H9 (cell line): ENCODE results near the gene C22orf23. TPM values are rescaled to one million over a fixed set of nuclear protein-coding genes. Genes with fewer than 3 reads are reported as not detected.

Experiments
- DNase-seq: peaks from one replicate; pipeline ENCODE4 v3.0.0-alpha.2; 2017
- H2AFZ ChIP-seq: one replicate; pipeline ENCODE4 v1.6.1; 2013; ENCODE audit warnings: mild to moderate bottlenecking, low read length, control low read depth, moderate library complexity
- H2AK5ac ChIP-seq: 2 replicates; pipeline ENCODE4 v1.6.1; 2013; ENCODE audit warnings: low read length, control low read depth, mixed read lengths; ENCODE audit not compliant: insufficient read length
- H2BK120ac ChIP-seq: one replicate; pipeline ENCODE4 v1.6.1; 2013; ENCODE audit warnings: low read depth, mild to moderate bottlenecking, low read length, control low read depth, inconsistent platforms; ENCODE audit not compliant: poor library complexity, severe bottlenecking
- H2BK12ac ChIP-seq: 2 replicates; pipeline ENCODE4 v1.6.1; 2013; ENCODE audit warnings: low read length, control low read depth, mixed read lengths, low read depth; ENCODE audit not compliant: insufficient read length
- H2BK15ac ChIP-seq: 2 replicates; pipeline ENCODE4 v1.6.1; 2013; ENCODE audit warnings: low read depth, low read length, control low read depth
- H2BK20ac ChIP-seq: one replicate; pipeline ENCODE4 v1.6.1; 2013; ENCODE audit warnings: low read depth, mild to moderate bottlenecking, low read length, control low read depth, inconsistent platforms; ENCODE audit not compliant: poor library complexity, severe bottlenecking
- H2BK5ac ChIP-seq: 2 replicates; pipeline ENCODE4 v1.6.1; 2013; ENCODE audit warnings: low read length, control low read depth, mixed read lengths; ENCODE audit not compliant: insufficient read length
- H3K14ac ChIP-seq: 2 replicates; pipeline ENCODE4 v1.6.1; 2013; ENCODE audit warnings: low read length, control low read depth; ENCODE audit not compliant: insufficient read depth
- H3K18ac ChIP-seq: 2 replicates; pipeline ENCODE4 v1.6.1; 2013; ENCODE audit warnings: low read depth, mild to moderate bottlenecking, mixed read lengths, low read length, control low read depth; ENCODE audit not compliant: insufficient read length
- H3K23ac ChIP-seq: 2 replicates; pipeline ENCODE4 v1.6.1; 2013; ENCODE audit warnings: low read length, control low read depth, mixed read lengths, low read depth; ENCODE audit not compliant: insufficient read length
- H3K23me2 ChIP-seq: 2 replicates; pipeline ENCODE4 v1.6.1; 2013; ENCODE audit warnings: low read depth, mild to moderate bottlenecking, mixed read lengths, low read length, control low read depth; ENCODE audit not compliant: insufficient read length, poor library complexity, severe bottlenecking
- H3K27ac ChIP-seq: 2 replicates; pipeline ENCODE4 v1.5.1; 2013; ENCODE audit warnings: low read length, control low read depth, mixed read lengths, low read depth; ENCODE audit not compliant: insufficient read length
- H3K27me3 ChIP-seq: 2 replicates; pipeline ENCODE4 v1.6.1; 2013; ENCODE audit warnings: low read length, control low read depth, inconsistent platforms; ENCODE audit not compliant: insufficient read depth
- H3K4ac ChIP-seq: 2 replicates; pipeline ENCODE4 v1.6.1; 2013; ENCODE audit warnings: low read depth, mild to moderate bottlenecking, control low read depth, inconsistent platforms, low read length, moderate library complexity
- H3K4me1 ChIP-seq: 2 replicates; pipeline ENCODE4 v1.6.1; 2013; ENCODE audit warnings: low read length, control low read depth, inconsistent platforms; ENCODE audit not compliant: insufficient read depth
- H3K4me2 ChIP-seq: 2 replicates; pipeline ENCODE4 v1.6.1; 2013; ENCODE audit warnings: low read length, control low read depth, mixed read lengths; ENCODE audit not compliant: insufficient read length, insufficient read depth
- H3K56ac ChIP-seq: 2 replicates; pipeline ENCODE4 v1.6.1; 2013; ENCODE audit warnings: low read depth, mild to moderate bottlenecking, mixed read lengths, low read length, control low read depth; ENCODE audit not compliant: insufficient read length
- H3K79me1 ChIP-seq: 2 replicates; pipeline ENCODE4 v1.6.1; 2013; ENCODE audit warnings: low read depth, mild to moderate bottlenecking, moderate library complexity, low read length, control low read depth, inconsistent platforms; ENCODE audit not compliant: insufficient read depth, poor library complexity, severe bottlenecking
- H3K79me2 ChIP-seq: 2 replicates; pipeline ENCODE4 v1.6.1; 2013; ENCODE audit warnings: low read length, control low read depth, inconsistent platforms; ENCODE audit not compliant: insufficient read depth
- H3K9ac ChIP-seq: 2 replicates; pipeline ENCODE4 v1.6.1; 2013; ENCODE audit warnings: low read length, control low read depth, mixed read lengths; ENCODE audit not compliant: insufficient read length; ENCODE audit errors: extremely low read depth
- H3K9me3 ChIP-seq: one replicate; pipeline ENCODE4 v1.6.1; 2013; ENCODE audit warnings: low read depth, low read length, inconsistent platforms; ENCODE audit not compliant: control insufficient read depth
- H3T11ph ChIP-seq: one replicate; pipeline ENCODE4 v1.6.1; 2013; ENCODE audit warnings: mild to moderate bottlenecking, low read length, control low read depth, inconsistent platforms
- H4K20me1 ChIP-seq: one replicate; pipeline ENCODE4 v1.6.1; 2013; ENCODE audit not compliant: control insufficient read depth, insufficient read length, insufficient read depth
- H4K5ac ChIP-seq: 2 replicates; pipeline ENCODE4 v1.6.1; 2013; ENCODE audit warnings: low read depth, mild to moderate bottlenecking, mixed read lengths, low read length, control low read depth; ENCODE audit not compliant: insufficient read length
- H4K8ac ChIP-seq: replicated peaks from 2 replicates; pipeline ENCODE4 v1.6.1; 2013; ENCODE audit warnings: low read length, control low read depth, mixed read lengths, low read depth; ENCODE audit not compliant: insufficient read length
- H4K91ac ChIP-seq: 2 replicates; pipeline ENCODE4 v1.6.1; 2013; ENCODE audit warnings: low read depth, mild to moderate bottlenecking, moderate library complexity, mixed read lengths, low read length, control low read depth; ENCODE audit not compliant: insufficient read length
- H3K27ac Mint-ChIP-seq, 3 experiments: 2 replicates in 2 of 3; 3 replicates in 1 of 3; pipeline ENCODE4 v1.8.0; 2020 to 2021; ENCODE audit warnings: mixed read lengths in 3 of 3, mild to moderate bottlenecking in 1 of 3, moderate library complexity in 1 of 3
- H3K27me3 Mint-ChIP-seq: 2 replicates; pipeline ENCODE4 v1.8.0; 2021; ENCODE audit warnings: low read depth, mild to moderate bottlenecking, moderate library complexity, mixed read lengths
- H3K36me3 Mint-ChIP-seq, 3 experiments: 2 replicates in 2 of 3; 3 replicates in 1 of 3; pipeline ENCODE4 v1.8.0; 2020 to 2021; ENCODE audit warnings: low read depth in 3 of 3, mixed read lengths in 3 of 3; ENCODE audit not compliant: insufficient read depth in 1 of 3
- H3K4me1 Mint-ChIP-seq, 2 experiments: 2 replicates each; pipeline ENCODE4 v1.8.0; 2020; ENCODE audit warnings: mixed read lengths in 2 of 2
- H3K4me3 Mint-ChIP-seq, 2 experiments: 2 replicates in 1 of 2; 3 replicates in 1 of 2; pipeline ENCODE4 v1.8.0; 2020 to 2021; ENCODE audit warnings: mild to moderate bottlenecking in 2 of 2, mixed read lengths in 2 of 2, moderate library complexity in 1 of 2
- H3K9me3 Mint-ChIP-seq, 2 experiments: 2 replicates in 1 of 2; 3 replicates in 1 of 2; pipeline ENCODE4 v1.8.0; 2020; ENCODE audit warnings: mild to moderate bottlenecking in 2 of 2, mixed read lengths in 2 of 2, moderate library complexity in 1 of 2
- CTCF ChIP-seq: fragments of 200-600 bp; sonication (generic); conservative IDR thresholded peaks from 3 replicates; pipeline ENCODE4 v1.8.0; 2021; ENCODE audit warnings: antibody characterized with exemption, mild to moderate bottlenecking
- WGBS: extraction: QIAGEN DNeasy Blood & Tissue Kit; methylation state at CpG from one replicate; pipeline ENCODE4 v1.1.7; 2013; ENCODE audit warnings: missing lambda C conversion rate, low lambda C conversion rate, mixed read lengths; ENCODE audit not compliant: insufficient read length; ENCODE audit errors: extremely low coverage; 5-methylcytosine and 5-hydroxymethylcytosine counted together
- total RNA-seq: library from RNA; stranded (reverse); gene quantifications from 2 replicates; pipeline ENCODE4 v1.2.1, GENCODE V29; 2021

C22orf23 gene
- total RNA-seq, 1 experiment from 2014 or later = 0.57 TPM

- H3K27ac ChIP-seq = no peak overlapping the region
- no peak for TF ChIP-seq CTCF
Observed at GRCh38 chr22:37910890-37911672, 42.3 kb downstream of the C22orf23 start.

More at GRCh38 chr22:37910890-37911672, 42.3 kb downstream of the C22orf23 start:
- DNase-seq = no peak
- H2BK20ac ChIP-seq = no peak overlapping the region
- H2BK5ac ChIP-seq = no peak overlapping the region
- H2BK15ac ChIP-seq = no peak overlapping the region
- no peak overlapping the region; the same call in 1 of the 2 replicates for H3K14ac ChIP-seq
- no peak overlapping the region for H3K4me2 ChIP-seq
- H2BK120ac ChIP-seq = no peak overlapping the region
- H3T11ph ChIP-seq = no peak overlapping the region
- no peaks in the 10 kb centered on the region for H3K4me1 ChIP-seq
- H3K56ac ChIP-seq = no peak overlapping the region
- H3K23ac ChIP-seq = no peak overlapping the region
- no peaks in the 10 kb centered on the region for H4K20me1 ChIP-seq
- peak overlapping the region in 1 of 2 experiments; percentile 51; a peak in 1 of 5 replicates for H3K4me3 Mint-ChIP-seq
- H4K5ac ChIP-seq = no peak overlapping the region
- H3K4me1 Mint-ChIP-seq = peaks cover 37 to 39% of the 10 kb centered on the region in 2 experiments
- no peaks in the 10 kb centered on the region for H3K9me3 Mint-ChIP-seq
- peaks cover 5 to 33% (median 22%) of the 10 kb centered on the region in 3 experiments; a peak in 6 of 7 replicates for H3K36me3 Mint-ChIP-seq
- no peak overlapping the region for H2BK12ac ChIP-seq
- no peak overlapping the region for H3K9ac ChIP-seq
- no CpG with 5 or more reads among the region's 15 CpGs for WGBS
- no peak overlapping the region for H4K91ac ChIP-seq
- no peaks in the 10 kb centered on the region for H3K27me3 ChIP-seq
- peaks cover 5% of the 10 kb centered on the region for H3K23me2 ChIP-seq
- no peaks in the 10 kb centered on the region for H3K79me2 ChIP-seq
- H2AK5ac ChIP-seq = no peak overlapping the region
- H3K27ac Mint-ChIP-seq = peak overlapping the region in 2 of 3 experiments; percentile 88 to 91; a peak in 5 of 7 replicates
- no peaks in the 10 kb centered on the region for H3K79me1 ChIP-seq
- H4K8ac ChIP-seq = no peak overlapping the region
- no peak overlapping the region for H2AFZ ChIP-seq
- H3K18ac ChIP-seq = no peak overlapping the region
- H3K4ac ChIP-seq = no peak overlapping the region
- H3K9me3 ChIP-seq = no peaks in the 10 kb centered on the region
- no peaks in the 10 kb centered on the region for H3K27me3 Mint-ChIP-seq
